GM18508 (cell line): Measurements from ENCODE around the gene IQCE.

ENCODE experiments used
- ATAC-seq: cut with Tn5 transposase; IDR thresholded peaks from one replicate; pipeline ENCODE4 v1.9.1; 2021; ENCODE audit warnings: moderate number of reproducible peaks; ENCODE audit not compliant: insufficient read depth, unreplicated experiment

The IQCE gene

GRCh38 chr7:2657920-2658671 lies 99.3 kb downstream of the IQCE start:
- no peak for ATAC-seq

GRCh38 chr7:2658941-2659340 lies 100.2 kb downstream of the IQCE start:
- ATAC-seq: no peak

- ATAC-seq: no peak
Measured at GRCh38 chr7:2659556-2660358, 101.0 kb downstream of the IQCE start.

- ATAC-seq: no peak
Measured at GRCh38 chr7:2660359-2661095, 101.7 kb downstream of the IQCE start.

- ATAC-seq: no peak
Measured at GRCh38 chr7:2661096-2661449, 102.3 kb downstream of the IQCE start.

- no peak for ATAC-seq
Measured at GRCh38 chr7:2661602-2662272, 103.0 kb downstream of the IQCE start.

GRCh38 chr7:2662273-2663120 lies 103.7 kb downstream of the IQCE start:
- no peak for ATAC-seq

- ATAC-seq: no peak
Measured at GRCh38 chr7:2663121-2663886, 104.5 kb downstream of the IQCE start.

GRCh38 chr7:2663960-2664359 lies 105.2 kb downstream of the IQCE start:
- ATAC-seq: no peak
